GM13977 (cell line): ENCODE measurements around the gene C1QA.

Source experiments
- DNase-seq: peaks from one replicate; pipeline ENCODE4 v3.0.0; 2012; ENCODE audit warnings: low spot score
- in situ Hi-C: fragments of 300-500 bp; cut with MboI; formaldehyde crosslinking; loops from one replicate; pipeline ENCODE4 v1.12.0; 2022; ENCODE audit warnings: low sequenced_read_pairs, low pct_unique_long_range_greater_than_20kb, mixed read lengths, inconsistent platforms; ENCODE audit not compliant: unreplicated experiment
- TF ChIP-seq, protein P1 (sequence below): IDR thresholded peaks from 2 replicates; pipeline ENCODE4 v1.5.1; 2012; ENCODE audit warnings: mild to moderate bottlenecking, control low read depth; ENCODE audit not compliant: insufficient read depth; ENCODE audit errors: extremely low read depth, missing control alignments

The C1QA gene

GRCh38 chr1:22683547-22683946, 47.1 kb downstream of the C1QA start:
- in situ Hi-C loops, result no loop called here
- TF ChIP-seq, protein P1, sequence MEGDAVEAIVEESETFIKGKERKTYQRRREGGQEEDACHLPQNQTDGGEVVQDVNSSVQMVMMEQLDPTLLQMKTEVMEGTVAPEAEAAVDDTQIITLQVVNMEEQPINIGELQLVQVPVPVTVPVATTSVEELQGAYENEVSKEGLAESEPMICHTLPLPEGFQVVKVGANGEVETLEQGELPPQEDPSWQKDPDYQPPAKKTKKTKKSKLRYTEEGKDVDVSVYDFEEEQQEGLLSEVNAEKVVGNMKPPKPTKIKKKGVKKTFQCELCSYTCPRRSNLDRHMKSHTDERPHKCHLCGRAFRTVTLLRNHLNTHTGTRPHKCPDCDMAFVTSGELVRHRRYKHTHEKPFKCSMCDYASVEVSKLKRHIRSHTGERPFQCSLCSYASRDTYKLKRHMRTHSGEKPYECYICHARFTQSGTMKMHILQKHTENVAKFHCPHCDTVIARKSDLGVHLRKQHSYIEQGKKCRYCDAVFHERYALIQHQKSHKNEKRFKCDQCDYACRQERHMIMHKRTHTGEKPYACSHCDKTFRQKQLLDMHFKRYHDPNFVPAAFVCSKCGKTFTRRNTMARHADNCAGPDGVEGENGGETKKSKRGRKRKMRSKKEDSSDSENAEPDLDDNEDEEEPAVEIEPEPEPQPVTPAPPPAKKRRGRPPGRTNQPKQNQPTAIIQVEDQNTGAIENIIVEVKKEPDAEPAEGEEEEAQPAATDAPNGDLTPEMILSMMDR, result no peak
- no peak for DNase-seq

- in situ Hi-C loops, result no loop called here
- TF ChIP-seq, protein P1, result no peak
- DNase-seq, result no peak
These were observed 49.2 kb downstream of the C1QA start for GRCh38 chr1:22685591-22686059.

DNA sequence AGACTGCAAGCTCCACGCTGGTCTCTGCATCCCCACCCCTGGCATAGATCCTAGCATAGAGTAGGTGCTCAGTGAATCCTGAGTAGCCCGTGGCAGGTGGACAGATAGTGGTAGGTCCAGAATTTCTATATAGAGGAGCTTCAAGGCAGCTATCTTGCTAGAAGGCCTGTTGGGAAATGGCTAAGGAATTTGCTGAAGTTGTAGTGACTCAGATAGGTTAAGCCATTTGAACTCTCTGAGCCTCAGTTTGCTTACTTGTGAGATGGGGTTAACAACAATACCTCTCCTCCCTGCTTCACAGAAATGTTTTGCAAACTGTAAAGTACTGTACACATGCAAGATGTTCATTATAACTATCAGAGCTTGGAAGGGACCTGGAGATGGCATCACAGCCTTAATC, 50.8 kb downstream of the C1QA start:
- TF ChIP-seq, protein P1, result no peak
- no peak for DNase-seq
- in situ Hi-C loops, result no loop called here

GRCh38 chr1:22688466-22688865, 52.0 kb downstream of the C1QA start:
- TF ChIP-seq, protein P1, result no peak
- DNase-seq, result no peak
- in situ Hi-C loops, result no loop called here
